Activated naive CD4-positive, alpha-beta T cell treated with anti-CD3 and anti-CD28 coated beads, Interleukin-2, amount 50 U/mL, for 72 hours (primary cell): Measurements from ENCODE around the gene BEX1. TPM values are rescaled to one million over a fixed set of nuclear protein-coding genes. Genes with fewer than 3 reads are reported as not detected.
"Not testable (repeated sequence)": the region's sequence is repeated elsewhere in the genome, so short reads cannot be mapped to it uniquely, and the experiment has no call there.

Source experiments
- ATAC-seq, 2 donors: fragments of 150-1000 bp; cut with Tn5 transposase; 2 replicates each; pipeline ENCODE4 v1.10.0; 2021; ENCODE audit warnings: mild to moderate bottlenecking in 2 of 2, moderate library complexity in 2 of 2
- DNase-seq, 2 donors: peaks; one replicate each; pipeline ENCODE4 v3.0.0; 2021 to 2022; ENCODE audit warnings: low spot score in 2 of 2
- H3K27ac Mint-ChIP-seq, 2 donors: one replicate each; pipeline ENCODE4 v1.8.0; 2022; ENCODE audit warnings: mild to moderate bottlenecking in 2 of 2, mixed read lengths in 2 of 2
- H3K36me3 Mint-ChIP-seq, 2 donors: one replicate each; pipeline ENCODE4 v1.8.0; 2022; ENCODE audit warnings: mixed read lengths in 2 of 2
- H3K9me3 Mint-ChIP-seq, 2 donors: one replicate each; pipeline ENCODE4 v1.8.0; 2022; ENCODE audit warnings: mixed read lengths in 2 of 2
- total RNA-seq, 2 donors: library from RNA; stranded (reverse); gene quantifications; one replicate each; pipeline ENCODE4 v1.2.3, GENCODE V29; 2022

BEX1 gene
- under 1 TPM in 1 of 2 donors, not detected in 1; 0.46 TPM for total RNA-seq

- ATAC-seq (peak; percentile 39 to 59), DNase-seq (no peak)
- H3K9me3 Mint-ChIP-seq, result no peaks in the 10 kb centered on the region
- no peaks in the 10 kb centered on the region for H3K36me3 Mint-ChIP-seq
- no peak within 1 kb of the TSS for H3K27ac Mint-ChIP-seq
Observed at GRCh38 chrX:103063918-103064434, at the start of gene BEX1. Gene BEX1 (minus strand): TSS chrX:103064171. CDS start chrX:103063274, 897 bp downstream.

- H3K9me3 Mint-ChIP-seq, ATAC-seq, DNase-seq, H3K36me3 Mint-ChIP-seq, H3K27ac Mint-ChIP-seq: not testable (repeated sequence)
Observed at GRCh38 chrX:103109497-103109896, 45.5 kb upstream of the BEX1 start.

DNA sequence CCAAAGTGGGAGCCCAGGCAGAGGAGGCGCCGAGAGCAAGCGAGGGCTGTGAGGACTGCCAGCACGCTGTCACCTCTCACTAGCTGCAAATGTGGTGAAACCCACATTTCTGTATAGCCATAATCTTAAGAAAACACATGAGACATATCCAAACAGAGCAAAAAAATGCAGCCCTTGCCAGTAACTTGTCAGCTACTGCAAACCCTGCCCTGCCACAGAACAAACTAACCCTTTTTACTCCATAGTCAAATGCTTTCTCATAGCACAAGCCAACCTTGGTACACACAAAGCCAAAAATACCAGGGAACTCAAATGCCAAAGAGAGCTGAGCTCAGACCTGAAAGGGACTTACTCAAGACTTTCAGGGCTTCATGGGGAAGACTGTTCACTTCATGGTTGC is 43.9 kb upstream of the BEX1 start:
- peaks cover 0 to 9% of the 10 kb centered on the region in 2 donors for H3K36me3 Mint-ChIP-seq
- ATAC-seq, result no peak
- DNase-seq, result no peak
- no peak overlapping the region for H3K27ac Mint-ChIP-seq
- peaks cover 5 to 8% of the 10 kb centered on the region in 2 donors for H3K9me3 Mint-ChIP-seq

DNA sequence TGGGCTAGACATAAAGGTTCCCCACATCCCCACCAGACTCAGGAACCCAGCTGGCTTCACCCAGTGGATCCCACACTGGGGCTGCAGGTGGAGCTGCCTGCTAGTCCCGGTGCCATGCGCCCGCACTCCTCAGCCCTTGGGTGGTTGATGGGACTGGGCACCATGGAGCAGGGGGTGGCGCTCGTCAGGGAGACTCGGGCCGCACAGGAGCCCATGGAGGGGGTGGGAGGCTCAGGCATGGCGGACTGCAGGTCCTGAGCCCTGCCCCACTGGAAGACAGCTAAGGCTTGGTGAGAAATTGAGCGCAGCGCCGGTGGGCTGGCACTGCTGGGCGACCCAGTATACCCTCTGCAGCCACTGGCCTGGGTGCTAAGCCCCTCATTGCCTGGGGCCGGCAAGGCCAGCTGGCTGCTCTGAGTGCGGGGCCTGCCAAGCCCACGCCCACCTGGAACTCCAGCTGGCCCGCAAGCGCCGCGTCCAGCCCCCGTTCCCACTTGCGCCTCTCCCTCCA is 43.3 kb upstream of the BEX1 start:
- H3K9me3 Mint-ChIP-seq, ATAC-seq, H3K27ac Mint-ChIP-seq, DNase-seq, H3K36me3 Mint-ChIP-seq: not testable (repeated sequence)

DNA sequence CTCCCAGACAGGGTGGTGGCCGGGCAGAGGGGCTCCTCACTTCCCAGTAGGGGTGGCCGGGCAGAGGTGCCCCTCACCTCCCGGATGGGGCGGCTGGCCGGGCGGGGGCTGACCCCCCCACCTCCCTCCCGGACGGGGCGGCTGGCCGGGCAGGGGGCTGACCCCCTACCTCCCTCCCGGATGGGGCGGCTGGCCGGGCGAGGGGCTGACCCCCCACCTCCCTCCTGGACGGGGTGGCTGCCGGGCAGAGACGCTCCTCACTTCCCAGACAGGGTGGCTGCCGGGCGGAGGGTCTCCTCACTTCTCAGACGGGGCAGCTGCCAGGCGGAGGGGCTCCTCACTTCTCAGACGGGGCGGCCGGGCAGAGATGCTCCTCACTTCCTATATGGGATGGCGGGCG is 40.4 kb upstream of the BEX1 start:
- not testable (repeated sequence) for H3K9me3 Mint-ChIP-seq, H3K27ac Mint-ChIP-seq, ATAC-seq, H3K36me3 Mint-ChIP-seq, DNase-seq

- not testable (repeated sequence) for H3K27ac Mint-ChIP-seq, DNase-seq, ATAC-seq, H3K9me3 Mint-ChIP-seq, H3K36me3 Mint-ChIP-seq
Observed at GRCh38 chrX:103103866-103104265, 39.9 kb upstream of the BEX1 start.

- H3K9me3 Mint-ChIP-seq, result no peaks in the 10 kb centered on the region
- no peak for DNase-seq
- no peak for ATAC-seq
- no peaks in the 10 kb centered on the region for H3K36me3 Mint-ChIP-seq
- no peak overlapping the region for H3K27ac Mint-ChIP-seq
Observed at GRCh38 chrX:103101299-103102042, 37.5 kb upstream of the BEX1 start.

GRCh38 chrX:103100484-103100883 is 36.5 kb upstream of the BEX1 start:
- DNase-seq (no peak), ATAC-seq (no peak)
- Mint-ChIP-seq H3K9me3 (no peaks in the 10 kb centered on the region), H3K27ac (no peak overlapping the region), H3K36me3 (no peaks in the 10 kb centered on the region)

GRCh38 chrX:103099691-103100090 is 35.7 kb upstream of the BEX1 start:
- DNase-seq (no peak), ATAC-seq (no peak)
- Mint-ChIP-seq H3K36me3 (no peaks in the 10 kb centered on the region), H3K9me3 (no peaks in the 10 kb centered on the region), H3K27ac (no peak overlapping the region)

DNA sequence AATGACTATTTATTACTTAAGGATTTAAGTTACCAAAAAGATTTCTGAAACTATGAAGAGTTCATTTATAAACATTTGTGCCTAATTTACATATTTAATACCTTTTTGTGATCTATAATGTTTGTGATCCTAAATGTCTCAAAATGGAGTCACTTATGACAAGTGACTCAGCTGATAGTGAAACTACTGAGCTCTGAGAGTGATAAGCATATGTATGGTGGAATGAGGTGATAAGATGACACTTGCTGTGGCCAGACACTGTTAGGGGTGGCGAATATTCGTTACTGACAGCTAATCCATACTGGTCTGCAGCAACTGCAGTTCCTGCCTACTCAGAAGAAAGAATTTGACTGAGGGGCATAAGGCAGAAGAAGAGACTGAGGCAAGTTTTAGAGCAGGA is 34.5 kb upstream of the BEX1 start:
- Mint-ChIP-seq H3K27ac (no peak overlapping the region), H3K9me3 (no peaks in the 10 kb centered on the region), H3K36me3 (no peaks in the 10 kb centered on the region)
- DNase-seq (no peak), ATAC-seq (no peak)

GRCh38 chrX:103092942-103093341 is 29.0 kb upstream of the BEX1 start, which contains the start of gene NXF3:
Gene NXF3 (minus strand): TSS chrX:103093143. CDS start chrX:103093023, 120 bp downstream.
- DNase-seq (no peak), ATAC-seq (no peak)
- Mint-ChIP-seq H3K27ac (no peak within 1 kb of the TSS), H3K9me3 (no peaks in the 10 kb centered on the region), H3K36me3 (no peaks in the 10 kb centered on the region)

DNA sequence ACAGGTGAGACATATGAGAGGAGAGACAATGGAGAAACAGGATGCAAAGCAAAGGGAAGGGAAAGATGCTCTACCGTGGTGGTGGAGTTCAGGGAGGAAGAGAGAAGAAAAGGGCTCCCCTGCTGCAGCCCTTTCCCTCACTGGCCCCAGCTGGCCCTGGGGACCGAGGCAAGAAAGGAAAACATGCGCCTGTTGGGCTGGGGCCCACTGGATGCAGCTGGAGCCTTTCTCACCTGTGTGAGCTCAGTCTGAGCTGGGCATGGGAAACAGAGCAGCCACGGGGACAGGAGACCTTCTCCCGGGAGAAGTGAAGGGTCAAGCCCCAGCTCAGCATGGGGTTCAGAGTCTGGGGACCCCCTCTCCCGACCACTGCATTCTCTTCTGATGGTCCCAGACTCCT is 17.1 kb upstream of the BEX1 start:
- ATAC-seq (no peak), DNase-seq (no peak)
- Mint-ChIP-seq H3K27ac (no peak overlapping the region), H3K36me3 (no peaks in the 10 kb centered on the region), H3K9me3 (no peaks in the 10 kb centered on the region)

GRCh38 chrX:103073467-103073866 is 9.5 kb upstream of the BEX1 start:
- Mint-ChIP-seq H3K9me3 (no peaks in the 10 kb centered on the region), H3K36me3 (no peaks in the 10 kb centered on the region), H3K27ac (no peak overlapping the region)
- ATAC-seq (no peak), DNase-seq (no peak)

GRCh38 chrX:103066606-103067005 is 2.6 kb upstream of the BEX1 start:
- Mint-ChIP-seq H3K36me3 (no peaks in the 10 kb centered on the region), H3K27ac (no peak overlapping the region), H3K9me3 (no peaks in the 10 kb centered on the region)
- DNase-seq (no peak), ATAC-seq (no peak)

DNA sequence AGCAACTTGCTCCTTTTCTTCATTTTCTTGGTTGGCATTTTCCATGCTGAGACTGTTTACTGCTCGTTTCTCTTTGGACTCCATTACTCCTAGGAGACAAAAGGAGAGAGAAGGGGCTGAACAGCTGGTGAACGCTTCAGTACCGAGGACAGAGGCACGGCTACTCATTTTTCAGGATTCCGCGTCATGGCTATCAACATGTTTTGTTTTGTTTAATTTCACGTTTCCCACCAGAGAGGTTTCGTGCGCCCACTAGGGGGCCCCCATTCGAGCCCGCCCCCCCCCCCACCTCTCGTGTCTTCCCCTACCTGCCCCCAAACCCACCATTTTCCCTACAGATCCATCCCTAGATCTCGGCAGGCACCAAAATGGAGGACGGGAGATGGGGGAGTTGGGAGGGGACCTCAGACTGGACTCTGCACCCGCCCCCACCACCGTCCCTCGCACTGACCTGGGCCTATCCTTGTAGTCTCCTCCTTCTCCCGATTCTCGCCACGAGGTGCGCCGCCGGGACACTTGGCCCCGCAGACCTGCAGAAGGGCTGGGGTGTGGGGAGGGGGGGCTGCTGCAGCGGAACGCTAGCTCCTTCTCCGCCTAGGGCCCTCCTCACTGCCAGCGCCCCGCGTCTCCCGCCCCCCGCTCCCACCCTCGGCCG is 653 bp downstream of the BEX1 start:
- no peak for ATAC-seq
- no peak for DNase-seq
- no peaks in the 10 kb centered on the region for H3K36me3 Mint-ChIP-seq
- H3K9me3 Mint-ChIP-seq, result no peaks in the 10 kb centered on the region
- no peak overlapping the region for H3K27ac Mint-ChIP-seq

GRCh38 chrX:103061486-103061885 is 2.5 kb downstream of the BEX1 start:
- DNase-seq (no peak), ATAC-seq (no peak)
- Mint-ChIP-seq H3K36me3 (no peaks in the 10 kb centered on the region), H3K9me3 (no peaks in the 10 kb centered on the region), H3K27ac (no peak overlapping the region)

- Mint-ChIP-seq H3K9me3 (no peaks in the 10 kb centered on the region), H3K36me3 (no peaks in the 10 kb centered on the region), H3K27ac (no peak overlapping the region)
- DNase-seq, result no peak
- no peak for ATAC-seq
Observed at GRCh38 chrX:103056902-103057301, 7.1 kb downstream of the BEX1 start.
